ENCODE data around the gene USP44. TPM values are rescaled to one million over a fixed set of nuclear protein-coding genes. Genes with fewer than 3 reads are reported as not detected.
A peak's percentile ranks its signal among the peaks of the same experiment; 100 is the strongest.

Gene USP44
- total and polyA plus RNA-seq, 2 experiments from 2014 or later = 1.2 to 2.2 TPM

DNA sequence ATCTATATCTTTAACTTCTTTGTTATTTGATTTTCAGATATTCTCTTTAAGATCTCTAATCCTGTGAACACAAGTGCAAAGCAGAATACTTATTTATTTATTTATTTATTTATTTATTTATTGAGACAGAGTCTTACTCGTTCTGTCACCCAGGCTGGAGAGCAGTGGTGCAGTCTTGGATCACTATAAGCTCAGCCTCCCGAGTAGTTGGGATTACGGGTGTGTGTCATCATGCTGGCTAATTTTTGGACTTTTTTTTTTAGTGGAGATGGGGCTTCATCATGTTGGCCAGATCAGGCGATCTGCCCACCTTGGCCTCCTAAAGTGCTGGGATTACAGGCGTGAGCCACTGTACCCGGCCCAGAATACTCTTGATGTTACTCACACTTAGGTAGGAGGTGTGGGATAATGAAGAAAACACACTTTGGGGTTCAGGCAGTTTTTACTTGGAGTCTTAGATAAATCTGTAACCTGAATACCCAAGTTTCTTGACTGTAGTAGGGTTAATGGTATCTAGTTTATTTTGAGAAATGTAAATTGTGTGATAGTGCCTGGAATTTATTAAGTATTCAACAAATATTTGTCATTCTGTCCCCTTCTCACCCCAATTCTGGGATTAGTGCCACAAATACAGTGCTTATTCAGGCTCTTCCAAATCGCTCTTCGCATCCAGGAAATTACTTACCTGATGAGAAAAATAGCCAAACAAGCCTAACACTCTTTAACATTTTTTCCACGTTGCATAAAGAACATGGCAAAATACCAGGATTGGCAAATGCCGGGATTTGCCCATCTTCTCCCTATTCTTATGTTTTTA, 44.4 kb downstream of the USP44 start:
- Histone ChIP-seq H3K4me1 (ENCODE audit: low read depth) (no peaks in the 10 kb centered on the region), H3K4me3 (no peak overlapping the region), H3K9me3 (ENCODE audit: low read depth) (no peaks in the 10 kb centered on the region), H3K27me3 (no peaks in the 10 kb centered on the region), H3K27ac (no peak overlapping the region), H3K36me3 (peaks cover 51% of the 10 kb centered on the region)
- no peak for TF ChIP-seq CTCF (IDR thresholded peaks at IDR 0.05; ENCODE audit: low read depth, low read length)
- peak in 1 of 2 donors; percentile 4 for DNase-seq (ENCODE audit: low read depth in 1 of 2, low spot score in 1 of 2)

GRCh38 chr12:95505039-95505438, 46.2 kb downstream of the USP44 start:
- no peak for DNase-seq (ENCODE audit: low read depth in 1 of 2, low spot score in 1 of 2)
- H3K36me3 ChIP-seq = peaks cover 41% of the 10 kb centered on the region

DNA sequence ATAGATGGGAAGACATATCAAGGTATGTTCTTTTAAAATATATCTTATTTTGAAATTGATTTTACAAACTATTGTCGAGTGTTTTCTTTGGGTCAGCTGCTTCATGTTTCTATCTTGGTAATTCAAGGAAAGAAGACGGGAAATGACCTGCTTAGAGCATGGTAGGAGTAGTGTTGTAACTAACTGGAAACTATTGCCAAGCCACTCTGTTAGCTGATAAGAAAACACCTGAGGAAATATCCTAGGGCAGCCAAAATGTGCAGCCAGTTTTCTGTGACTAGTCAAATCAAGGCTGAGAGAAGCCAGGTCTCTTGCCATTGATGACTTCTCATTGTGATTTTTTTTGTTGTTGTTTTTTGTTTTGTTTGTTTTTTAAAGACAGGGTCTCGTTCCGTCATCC, 47.1 kb downstream of the USP44 start:
- Histone ChIP-seq H3K9me3 (ENCODE audit: low read depth) (no peaks in the 10 kb centered on the region), H3K4me1 (ENCODE audit: low read depth) (no peaks in the 10 kb centered on the region), H3K4me3 (no peak overlapping the region), H3K27ac (peak overlapping the region; percentile 34), H3K36me3 (peaks cover 37% of the 10 kb centered on the region), H3K27me3 (no peaks in the 10 kb centered on the region)
- DNase-seq (ENCODE audit: low read depth in 1 of 2, low spot score in 1 of 2) = no peak
- no peak for TF ChIP-seq CTCF (IDR thresholded peaks at IDR 0.05; ENCODE audit: low read depth, low read length)

More at GRCh38 chr12:95505039-95505438, 46.2 kb downstream of the USP44 start:
- Histone ChIP-seq H3K27me3 (no peaks in the 10 kb centered on the region), H3K9me3 (ENCODE audit: low read depth) (no peaks in the 10 kb centered on the region), H3K4me3 (no peak overlapping the region), H3K4me1 (ENCODE audit: low read depth) (no peaks in the 10 kb centered on the region), H3K27ac (no peak overlapping the region)
- no peak for TF ChIP-seq CTCF (IDR thresholded peaks at IDR 0.05; ENCODE audit: low read depth, low read length)

GRCh38 chr12:95499772-95500171, 51.5 kb downstream of the USP44 start:
- Histone ChIP-seq H3K4me1 (ENCODE audit: low read depth) (no peaks in the 10 kb centered on the region), H3K27me3 (no peaks in the 10 kb centered on the region), H3K27ac (no peak overlapping the region), H3K36me3 (peaks cover 52% of the 10 kb centered on the region), H3K9me3 (ENCODE audit: low read depth) (no peaks in the 10 kb centered on the region), H3K4me3 (no peak overlapping the region)
- TF ChIP-seq CTCF (IDR thresholded peaks at IDR 0.05; ENCODE audit: low read depth, low read length) = no peak
- DNase-seq (ENCODE audit: low read depth in 1 of 2, low spot score in 1 of 2) = no peak

GRCh38 chr12:95498968-95499367, 52.3 kb downstream of the USP44 start:
- no peak for TF ChIP-seq CTCF (IDR thresholded peaks at IDR 0.05; ENCODE audit: low read depth, low read length)
- DNase-seq (ENCODE audit: low read depth in 1 of 2, low spot score in 1 of 2) = no peak
- H3K36me3 ChIP-seq = peaks cover 52% of the 10 kb centered on the region
- H3K4me3 ChIP-seq = no peak overlapping the region
- no peaks in the 10 kb centered on the region for H3K9me3 ChIP-seq (ENCODE audit: low read depth)
- no peaks in the 10 kb centered on the region for H3K4me1 ChIP-seq (ENCODE audit: low read depth)
- H3K27ac ChIP-seq = no peak overlapping the region
- no peaks in the 10 kb centered on the region for H3K27me3 ChIP-seq

All from cardiac muscle cell (in vitro differentiated cells and primary cell).